Amygdala (tissue), 56 donors: Measurements from ENCODE around the gene C1QTNF1.
"Not testable (repeated sequence)": the region's sequence is repeated elsewhere in the genome, so short reads cannot be mapped to it uniquely, and the experiment has no call there.

Source experiments
- DNase-seq, 56 donors: peaks; one replicate each; lab custom pipeline; 2025; lab: John Stamatoyannopoulos, UW

The C1QTNF1 gene

GRCh38 chr17:79074121-79074648, 50.2 kb downstream of the C1QTNF1 start:
- not testable (repeated sequence) for DNase-seq

- peak in 55 of 56 donors; percentile 55 to 97 (median 87) for DNase-seq
Observed at GRCh38 chr17:79074649-79075445, 50.9 kb downstream of the C1QTNF1 start, which contains the start of gene ENGASE. Gene ENGASE (plus strand): TSS chr17:79074824. CDS start chr17:79074945, 121 bp downstream.

DNA sequence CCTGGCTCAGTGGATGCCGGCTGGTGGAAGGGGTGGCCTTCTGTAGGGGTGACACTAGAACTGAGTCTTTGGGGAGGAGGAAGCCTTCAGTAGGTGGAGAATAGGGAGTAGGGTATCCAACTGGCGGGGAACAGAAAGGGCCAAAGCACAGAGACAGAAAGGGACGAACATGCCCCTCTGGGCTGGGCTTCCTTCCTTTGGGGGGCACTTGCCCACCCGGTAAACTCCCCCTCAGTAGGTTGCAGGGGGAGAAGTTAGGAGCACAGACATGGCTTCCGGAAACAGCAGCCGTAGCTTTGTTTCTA, 51.4 kb downstream of the C1QTNF1 start:
- DNase-seq, result peak in 1 of 56 donors; percentile 19

GRCh38 chr17:79075861-79076406, 52.0 kb downstream of the C1QTNF1 start:
- no peak for DNase-seq

GRCh38 chr17:79077587-79077986, 53.6 kb downstream of the C1QTNF1 start:
- no peak for DNase-seq

DNA sequence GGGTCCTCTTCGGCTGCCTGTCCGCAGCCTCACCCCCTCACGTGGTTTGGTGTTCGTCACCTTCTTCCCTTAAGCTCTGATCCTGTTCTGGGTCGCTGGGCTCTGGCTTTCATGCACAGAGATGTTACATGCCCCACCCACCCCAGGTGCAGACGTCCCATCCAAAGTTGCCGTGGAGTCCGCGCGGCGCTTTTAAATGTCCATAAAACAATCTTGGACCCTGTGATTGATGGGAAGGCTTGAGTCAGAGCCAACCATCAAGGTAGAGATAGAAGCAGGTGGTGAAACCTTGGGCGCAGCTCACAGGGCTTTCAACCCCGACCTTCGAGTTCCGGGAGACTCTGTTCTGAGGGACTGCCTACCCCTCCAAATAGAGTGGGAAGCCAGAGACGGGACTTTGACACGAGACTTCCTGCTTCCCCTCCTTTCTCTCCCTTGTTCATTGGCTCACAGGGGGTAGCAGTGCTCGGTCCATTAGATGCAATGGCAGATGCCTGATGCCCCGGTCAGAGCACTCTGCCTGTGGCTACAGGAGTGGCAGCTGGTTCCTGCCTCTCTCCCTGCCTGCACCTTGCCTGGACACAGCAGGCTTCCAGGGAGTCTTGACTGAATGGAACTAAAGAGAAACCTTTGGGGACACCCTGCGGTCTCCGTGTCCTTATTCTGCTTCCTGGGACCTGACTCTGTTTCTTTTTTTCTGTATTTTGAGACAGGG, 54.7 kb downstream of the C1QTNF1 start:
- no peak for DNase-seq

- no peak for DNase-seq
Observed at GRCh38 chr17:79079421-79080200, 55.6 kb downstream of the C1QTNF1 start.

DNA sequence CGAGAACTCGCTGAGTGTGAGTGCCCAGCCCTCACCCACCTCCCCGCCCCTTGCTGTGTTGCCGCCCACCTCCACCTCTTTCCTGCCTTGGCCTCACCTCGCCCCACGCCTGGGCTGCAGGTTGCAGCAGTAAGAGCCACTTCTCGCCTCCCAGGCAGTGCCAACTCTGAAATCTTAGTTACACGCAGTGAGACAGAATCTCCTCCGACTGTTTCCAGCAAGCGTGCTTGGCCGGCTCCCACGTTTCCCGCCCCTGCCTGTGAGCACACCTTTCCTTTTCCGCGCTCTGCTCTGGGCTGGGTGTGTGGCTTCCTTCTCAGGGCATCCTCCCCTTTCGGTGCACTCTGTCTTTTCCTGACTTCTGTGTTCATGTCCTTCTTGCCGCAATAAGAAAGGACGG, 56.4 kb downstream of the C1QTNF1 start:
- peak in 2 of 56 donors; percentile 9 to 30 for DNase-seq

DNA sequence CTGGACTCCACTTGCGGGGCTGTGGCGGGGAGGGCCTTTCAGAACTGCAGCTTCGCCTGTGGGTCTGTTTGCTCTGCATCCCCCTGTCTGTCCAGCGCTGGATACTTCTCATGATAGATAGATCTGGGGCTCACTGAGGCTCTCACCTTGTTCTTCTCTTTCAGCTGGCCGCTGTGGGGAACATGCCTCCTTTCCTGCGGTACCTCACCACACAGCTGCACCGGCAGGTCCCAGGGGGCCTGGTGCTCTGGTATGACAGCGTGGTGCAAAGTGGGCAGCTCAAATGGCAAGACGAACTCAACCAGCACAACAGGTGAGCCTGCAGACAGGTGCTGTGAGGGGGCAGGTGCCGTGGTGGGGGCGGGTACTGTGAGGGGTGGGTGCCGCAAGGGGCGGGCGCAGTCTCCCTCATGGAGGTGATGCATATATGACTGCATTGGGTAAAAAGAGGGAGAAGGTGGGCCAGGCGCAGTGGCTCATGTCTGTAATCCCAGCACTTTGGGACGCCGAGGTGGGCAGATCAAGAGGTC, 56.9 kb downstream of the C1QTNF1 start:
- no peak for DNase-seq

DNA sequence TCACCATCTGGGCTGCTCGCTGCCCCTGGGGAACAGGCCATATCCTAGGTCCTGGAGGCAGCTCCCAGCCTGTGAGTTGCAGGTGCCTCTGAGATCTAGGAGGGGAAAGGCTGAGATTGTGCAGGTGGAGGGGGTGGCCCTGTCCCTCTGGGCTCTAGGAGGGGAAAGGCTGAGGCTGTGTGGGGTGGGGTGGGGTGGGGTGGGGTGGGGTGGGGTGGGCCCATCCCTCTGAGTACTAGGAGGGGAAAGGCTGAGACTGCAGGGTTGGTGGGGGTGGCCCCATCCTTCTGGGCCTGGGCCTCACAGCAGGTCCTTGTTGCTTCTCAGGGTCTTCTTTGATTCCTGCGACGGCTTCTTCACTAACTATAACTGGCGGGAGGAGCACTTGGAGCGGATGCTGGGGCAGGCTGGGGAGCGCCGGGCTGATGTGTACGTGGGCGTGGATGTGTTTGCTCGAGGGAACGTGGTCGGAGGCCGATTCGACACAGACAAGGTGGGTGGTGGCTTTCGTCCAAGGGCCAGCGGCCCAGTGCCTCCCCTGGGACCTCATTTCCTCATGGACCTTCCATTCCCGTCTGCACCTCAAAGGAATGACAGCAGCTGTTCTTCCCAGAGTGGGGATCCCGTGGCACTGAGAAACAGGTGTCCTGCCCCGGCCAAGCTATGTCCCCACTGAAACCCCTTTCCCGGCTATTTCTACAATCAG, 57.8 kb downstream of the C1QTNF1 start:
- DNase-seq, result no peak

DNA sequence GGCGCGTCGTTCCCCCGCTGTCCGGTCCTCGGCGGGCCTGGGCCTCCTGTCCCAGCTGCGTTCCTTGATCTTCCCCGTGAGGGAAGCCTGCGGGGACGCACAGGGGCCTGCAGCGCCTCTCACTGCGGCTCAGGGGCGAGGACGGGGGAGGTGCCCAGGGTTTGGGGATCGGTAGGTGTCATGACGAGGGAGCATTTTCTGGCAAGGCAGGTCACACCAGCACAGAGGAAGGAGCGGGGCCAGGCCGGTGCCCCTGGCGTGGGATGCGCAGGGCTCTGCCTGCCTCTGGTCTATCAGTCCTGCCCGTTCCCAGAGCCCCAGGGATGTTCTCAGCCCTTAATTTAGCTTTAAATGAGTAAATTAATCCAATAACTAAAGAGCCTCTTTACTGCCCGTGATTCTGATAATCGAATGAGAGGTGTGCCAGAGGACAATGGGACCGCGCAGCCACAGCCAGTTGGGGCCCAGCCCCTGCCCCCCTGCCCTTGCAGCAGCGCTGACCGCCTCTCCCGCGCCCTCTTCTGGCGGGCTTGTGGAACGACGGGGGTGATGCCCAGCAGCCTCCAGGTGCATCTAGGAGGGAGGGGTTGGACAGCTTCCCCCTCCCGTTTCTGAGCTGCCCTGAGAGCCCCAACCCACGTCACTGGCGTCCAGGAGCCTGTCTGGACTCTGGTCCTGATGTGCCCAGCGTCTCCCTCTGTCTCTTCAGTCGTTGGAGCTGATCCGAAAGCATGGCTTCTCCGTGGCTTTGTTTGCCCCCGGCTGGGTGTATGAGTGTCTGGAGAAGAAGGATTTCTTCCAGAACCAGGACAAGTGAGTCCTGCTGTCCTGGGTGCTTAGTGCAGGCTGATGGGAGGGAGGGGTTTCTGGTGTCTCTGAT, 58.6 kb downstream of the C1QTNF1 start:
- peak in 9 of 56 donors; percentile 5 to 49 (median 22) for DNase-seq

DNA sequence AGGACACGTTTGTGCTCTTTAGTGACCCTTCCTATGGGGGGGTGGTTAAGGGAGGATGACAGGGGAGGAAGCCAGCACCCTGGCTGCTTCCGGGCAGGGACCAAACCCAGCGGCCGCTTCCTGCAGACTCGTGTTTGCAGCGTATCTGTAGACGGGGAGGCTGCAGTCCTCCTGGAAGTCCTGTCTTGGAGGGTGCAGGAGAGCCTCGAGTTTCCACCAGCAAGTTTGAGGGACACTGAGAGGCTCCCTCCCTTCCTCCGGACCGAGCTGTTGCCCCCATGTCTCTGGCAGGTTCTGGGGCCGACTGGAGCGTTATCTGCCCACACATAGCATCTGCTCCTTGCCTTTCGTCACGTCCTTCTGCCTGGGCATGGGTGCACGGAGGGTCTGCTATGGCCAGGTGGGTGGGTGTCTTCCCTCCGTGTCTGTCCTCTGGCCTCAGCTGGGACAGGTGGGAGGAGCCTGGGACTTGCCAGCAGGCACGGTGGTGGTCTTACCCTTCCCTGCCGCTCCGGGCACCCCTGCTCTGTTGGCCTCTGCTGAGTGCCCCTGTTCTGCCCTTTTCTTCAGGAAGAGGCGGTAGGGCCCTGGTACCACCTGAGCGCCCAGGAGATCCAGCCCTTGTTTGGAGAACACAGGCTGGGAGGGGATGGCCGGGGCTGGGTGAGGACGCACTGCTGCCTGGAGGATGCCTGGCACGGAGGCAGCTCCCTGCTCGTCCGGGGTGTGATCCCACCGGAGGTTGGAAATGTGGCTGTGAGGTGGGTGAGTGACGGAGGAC, 59.4 kb downstream of the C1QTNF1 start:
- DNase-seq, result no peak

DNA sequence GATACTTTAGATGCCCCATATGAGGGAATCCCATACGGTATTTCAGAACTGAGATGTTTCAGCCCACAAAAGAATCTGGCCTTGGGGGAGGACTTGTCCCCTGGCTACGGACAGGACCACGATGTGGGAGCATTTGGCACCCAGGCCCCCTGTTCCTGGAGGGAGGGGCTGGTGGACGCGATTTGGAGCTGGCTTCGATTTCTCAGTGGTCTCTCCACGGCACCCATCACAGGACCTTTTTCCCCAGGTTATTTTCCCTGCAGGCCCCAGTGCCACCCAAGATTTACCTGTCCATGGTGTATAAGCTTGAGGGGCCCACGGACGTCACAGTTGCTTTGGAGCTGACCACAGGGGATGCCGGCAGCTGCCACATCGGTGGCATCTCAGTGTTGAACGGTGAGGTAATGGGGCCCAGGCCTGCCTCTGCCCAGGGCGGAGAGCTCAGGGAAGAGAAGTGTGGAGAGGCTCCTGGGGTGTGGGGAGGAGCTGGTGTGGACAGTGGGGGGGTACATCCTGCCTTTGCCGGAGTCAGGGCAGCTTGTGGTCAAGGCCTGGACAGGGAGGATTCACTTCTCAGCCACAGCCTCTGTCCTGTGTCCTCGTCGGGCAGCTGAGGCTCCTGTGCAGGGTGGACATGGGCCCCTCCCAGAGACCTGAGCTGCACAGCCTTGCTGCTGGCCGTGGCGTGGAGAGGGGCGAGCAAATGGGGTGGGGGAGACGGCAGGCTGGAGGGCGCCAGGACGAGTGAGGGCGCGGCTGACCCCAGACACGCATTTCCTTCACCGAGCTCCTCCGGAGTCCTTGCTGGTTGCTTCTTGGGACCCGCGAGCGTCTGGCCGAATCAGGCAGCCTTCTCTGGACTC, 60.6 kb downstream of the C1QTNF1 start:
- no peak for DNase-seq

DNA sequence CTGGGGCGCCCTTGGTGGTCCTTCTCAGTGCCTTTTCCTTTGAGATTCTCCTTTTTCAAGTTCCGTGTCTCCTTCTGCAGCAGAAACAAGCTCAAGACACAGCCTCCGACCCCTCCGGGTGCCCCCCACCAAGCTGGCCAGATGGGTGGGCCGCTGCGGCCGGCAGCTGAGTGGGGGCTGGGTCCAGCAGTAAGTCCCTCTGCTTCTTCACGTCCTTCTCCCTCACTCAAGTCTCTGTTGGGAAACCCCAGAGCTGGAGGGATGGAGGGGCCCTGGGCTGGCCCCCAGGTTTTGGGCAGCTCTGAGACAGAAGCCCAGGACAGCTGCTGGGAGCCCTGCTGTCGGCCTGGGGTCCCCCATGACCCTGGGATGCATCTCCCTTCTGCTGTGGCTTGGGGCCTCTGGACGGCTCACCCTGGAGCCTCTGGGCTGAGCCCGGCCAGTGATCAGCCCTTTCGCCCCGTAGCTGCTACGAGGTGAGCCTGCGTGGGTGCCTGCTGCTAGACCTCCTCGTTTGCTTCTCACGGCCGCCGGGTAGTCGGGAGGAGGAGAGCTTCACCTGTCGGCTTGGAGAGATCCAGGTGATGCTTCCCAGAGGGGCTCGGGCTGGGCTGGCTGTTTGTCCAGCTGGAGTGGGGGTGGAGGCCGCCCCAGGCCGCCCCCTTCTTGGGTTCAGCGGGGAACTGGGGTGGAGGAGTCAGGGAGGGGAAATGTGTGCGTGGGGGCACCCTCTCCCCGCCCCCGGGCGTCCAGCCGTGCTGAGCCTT, 61.4 kb downstream of the C1QTNF1 start:
- DNase-seq, result no peak

DNA sequence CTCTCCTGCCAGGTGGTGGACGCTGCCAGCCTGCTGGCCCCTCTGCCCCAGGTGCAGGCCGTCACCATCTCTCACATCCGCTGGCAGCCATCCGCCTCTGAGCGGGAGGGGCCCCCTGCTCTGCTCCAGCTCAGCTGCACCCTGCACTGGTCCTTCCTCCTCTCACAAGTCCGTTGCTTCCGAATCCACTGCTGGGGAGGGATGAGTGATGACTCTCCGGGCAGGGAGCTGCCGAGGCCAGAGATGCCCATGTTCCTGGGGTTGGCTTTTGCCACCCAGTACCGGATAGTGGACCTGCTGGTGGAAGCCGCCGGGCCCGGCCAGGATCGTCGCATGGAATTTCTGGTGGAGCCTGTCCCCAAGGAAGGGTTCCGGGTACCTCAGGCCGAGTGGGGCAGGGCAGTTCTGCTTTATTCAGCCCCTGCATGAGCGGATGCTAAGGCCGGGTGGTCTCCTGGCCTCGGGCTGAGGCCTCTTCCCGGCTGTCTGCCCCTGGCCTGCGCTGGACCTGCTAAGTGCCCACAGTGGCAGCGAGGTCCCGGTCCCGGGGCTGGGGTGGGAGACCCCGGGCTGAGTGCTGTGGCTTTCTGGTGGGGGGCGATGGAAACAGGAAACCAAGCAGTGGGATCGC, 62.1 kb downstream of the C1QTNF1 start:
- no peak for DNase-seq
